ENCODE measurements around the gene GAL3ST2.

- TF ChIP-seq CTCF (IDR thresholded peaks at IDR 0.05): no peak
- TF ChIP-seq POLR2A (IDR thresholded peaks at IDR 0.05): no peak
Measured at GRCh38 chr2:241808051-241808720, 31.6 kb downstream of the GAL3ST2 start.

All from body of pancreas (tissue), 4 donors.